Vagina (tissue), 2 donors: Measurements from ENCODE around the gene KIR3DL1. TPM values are rescaled to one million over a fixed set of nuclear protein-coding genes. Genes with fewer than 3 reads are reported as not detected.

Source experiments
- DNase-seq, 2 donors: peaks; one replicate each; pipeline ENCODE4 v3.0.0-alpha.2; 2017; ENCODE audit errors: extremely low spot score in 2 of 2
- H3K27ac ChIP-seq: fragments of 200-600 bp; sonication (generic); one replicate; pipeline ENCODE4 v1.5.1; 2019
- H3K27me3 ChIP-seq: fragments of 200-600 bp; sonication (generic); one replicate; pipeline ENCODE4 v1.5.1; 2019
- H3K36me3 ChIP-seq, 2 donors: fragments of 200-600 bp; sonication (generic); one replicate each; pipeline ENCODE4 v1.5.1; 2017 to 2019
- H3K4me1 ChIP-seq: fragments of 200-600 bp; sonication (generic); one replicate; pipeline ENCODE4 v1.5.1; 2019
- H3K4me3 ChIP-seq, 2 donors: fragments of 200-600 bp; sonication (generic); 1 replicate in 1 of 2; 2 replicates in 1 of 2; pipeline ENCODE4 v1.5.1; 2016 to 2019
- H3K9me3 ChIP-seq: fragments of 200-600 bp; sonication (generic); one replicate; pipeline ENCODE4 v1.5.1; 2019
- CTCF ChIP-seq, 3 experiments: fragments of 450-650 bp in 2 of 3; fragments of 200-600 bp in 1 of 3; sonication (generic) in 1 of 3; IDR thresholded peaks; one replicate each; pipeline ENCODE4 v1.5.1; 2017 to 2019; ENCODE audit warnings: antibody characterized with exemption in 3 of 3, mild to moderate bottlenecking in 2 of 3, moderate library complexity in 2 of 3
- POLR2A ChIP-seq, 2 donors: fragments of 450-650 bp; IDR thresholded peaks; one replicate each; pipeline ENCODE4 v1.6.1; 2017; ENCODE audit warnings: antibody characterized with exemption in 2 of 2, mild to moderate bottlenecking in 2 of 2, moderate library complexity in 2 of 2
- POLR2AphosphoS5 ChIP-seq, 2 donors: sonication (generic); formaldehyde crosslinking; IDR thresholded peaks; one replicate each; pipeline ENCODE4 v1.9.0; 2017; ENCODE audit warnings: antibody characterized with exemption in 2 of 2, mild to moderate bottlenecking in 2 of 2, low read depth in 1 of 2; ENCODE audit not compliant: insufficient read depth in 1 of 2
- intact Hi-C: fragments of 100-400 bp; cut with DNase I; formaldehyde crosslinking; loops from one replicate; pipeline ENCODE4 v1.15.1; 2023
- small RNA-seq: library from RNA; depleted of rRNA; stranded (forward); fragments of <200 nt; gene quantifications from one replicate; pipeline ENCODE3, GENCODE V24; 2016
- total RNA-seq: library from RNA; depleted of rRNA; stranded (reverse); fragments of >200 nt; gene quantifications from one replicate; pipeline ENCODE4 v1.2.3, GENCODE V29; 2016

The KIR3DL1 gene
- total RNA-seq, 1 donor from 2014 or later = not detected

DNA sequence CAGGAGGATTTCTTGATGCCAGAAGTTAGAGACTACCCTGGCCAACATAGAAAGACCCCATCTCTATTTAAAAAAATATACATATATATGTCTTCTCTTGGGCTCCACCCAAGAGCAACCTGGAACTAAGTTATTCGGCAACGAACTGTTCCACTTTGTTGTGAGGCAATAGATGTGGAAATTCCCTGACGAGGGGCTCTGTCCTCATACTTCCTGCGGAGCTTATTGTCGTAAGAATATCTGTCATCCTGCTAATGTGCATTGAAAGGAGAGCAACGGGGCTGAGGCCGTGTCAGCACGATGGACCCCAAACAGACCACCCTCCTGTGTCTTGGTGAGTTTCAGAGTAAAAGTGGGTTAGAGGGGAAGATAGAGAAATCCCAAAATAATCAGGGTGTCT, 57.7 kb downstream of the KIR3DL1 start, which contains the start of gene FCAR:
FCAR (plus strand) TSS at position 246 of the 400 bp plus-strand sequence; CDS start at position 301, 55 bp downstream.
- TF ChIP-seq CTCF (IDR thresholded peaks at IDR 0.05) (no peak), POLR2AphosphoS5 (IDR thresholded peaks at IDR 0.05; ENCODE audit: insufficient read depth in 1 of 2, low read depth in 1 of 2) (no peak), POLR2A (IDR thresholded peaks at IDR 0.05) (no peak)
- no peaks in the 10 kb centered on the region for H3K36me3 ChIP-seq
- no peak within 1 kb of the TSS for H3K27ac ChIP-seq
- H3K4me3 ChIP-seq = no peak within 1 kb of the TSS
- no peaks in the 10 kb centered on the region for H3K4me1 ChIP-seq
- H3K27me3 ChIP-seq = no peaks in the 10 kb centered on the region
- H3K9me3 ChIP-seq = no peaks in the 10 kb centered on the region
- intact Hi-C loops = no loop called here
- DNase-seq = no peak

DNA sequence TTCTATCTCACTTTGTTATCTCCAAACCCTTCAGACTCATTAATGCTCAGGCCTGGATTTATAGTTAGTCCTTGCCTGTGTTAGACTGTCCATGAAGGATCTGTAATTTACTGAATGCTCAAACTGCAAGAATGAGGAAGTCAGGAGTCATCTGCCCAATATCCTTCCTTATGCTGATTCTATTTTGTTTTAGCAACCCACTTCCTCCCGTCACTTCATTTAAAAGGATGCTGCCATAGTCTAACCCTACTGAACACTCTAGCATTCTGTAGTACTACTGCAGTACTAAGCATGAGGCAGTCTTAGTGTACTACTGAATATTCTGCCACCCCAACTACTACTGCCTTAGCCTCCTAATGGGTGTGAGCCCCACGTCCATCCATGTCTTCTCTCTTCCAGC, 59.2 kb downstream of the KIR3DL1 start:
- no peak overlapping the region for H3K27ac ChIP-seq
- intact Hi-C loops = no loop called here
- TF ChIP-seq POLR2AphosphoS5 (IDR thresholded peaks at IDR 0.05; ENCODE audit: insufficient read depth in 1 of 2, low read depth in 1 of 2) = no peak
- no peak for TF ChIP-seq CTCF (IDR thresholded peaks at IDR 0.05)
- TF ChIP-seq POLR2A (IDR thresholded peaks at IDR 0.05) = no peak

GRCh38 chr19:54877471-54877870, 61.2 kb downstream of the KIR3DL1 start:
- Histone ChIP-seq H3K36me3 (no peaks in the 10 kb centered on the region), H3K4me3 (no peak overlapping the region), H3K27ac (no peak overlapping the region), H3K9me3 (no peaks in the 10 kb centered on the region), H3K4me1 (no peaks in the 10 kb centered on the region), H3K27me3 (no peaks in the 10 kb centered on the region)
- TF ChIP-seq CTCF (IDR thresholded peaks at IDR 0.05) (no peak), POLR2A (IDR thresholded peaks at IDR 0.05) (no peak), POLR2AphosphoS5 (IDR thresholded peaks at IDR 0.05; ENCODE audit: insufficient read depth in 1 of 2, low read depth in 1 of 2) (no peak)
- intact Hi-C loops = no loop called here
- DNase-seq = no peak

More for the DNA sequence above, 59.2 kb downstream of the KIR3DL1 start:
- Histone ChIP-seq H3K9me3 (no peaks in the 10 kb centered on the region), H3K27me3 (no peaks in the 10 kb centered on the region), H3K4me1 (no peaks in the 10 kb centered on the region), H3K4me3 (no peak overlapping the region), H3K36me3 (no peaks in the 10 kb centered on the region)
- DNase-seq = no peak

Small RNA genes within 50 kb of the gene (small RNA-seq; reads per million reads assigned to genes)
- not detected for gene KIR3DP1
- gene RNU6-222P = not detected

Other genes starting within 250 kb of the KIR3DL1 start
- gene LILRA2, start 242.7 kb upstream of the KIR3DL1 start, total RNA-seq = not detected
- gene LILRA1, start 222.8 kb upstream of the KIR3DL1 start, total RNA-seq = 1.7 TPM
- gene LILRB1, start 186.0 kb upstream of the KIR3DL1 start, total RNA-seq = 2.2 TPM
- 2.9 TPM for gene LILRB4, start 153.5 kb upstream of the KIR3DL1 start, total RNA-seq
- not detected for gene KIR3DL3, start 92.0 kb upstream of the KIR3DL1 start, total RNA-seq
- not detected for gene KIR2DL3, start 78.0 kb upstream of the KIR3DL1 start, total RNA-seq
- gene KIR2DL1, start 46.7 kb upstream of the KIR3DL1 start, total RNA-seq = not detected
- not detected for gene KIR2DL4, start 12.9 kb upstream of the KIR3DL1 start, total RNA-seq
- not detected for gene KIR2DS4, start 16.2 kb downstream of the KIR3DL1 start, total RNA-seq
- gene KIR3DL2, start 34.0 kb downstream of the KIR3DL1 start, total RNA-seq = not detected
- gene FCAR, start 57.8 kb downstream of the KIR3DL1 start, total RNA-seq = 2.2 TPM
- 2.7 TPM for gene NCR1, start 89.7 kb downstream of the KIR3DL1 start, total RNA-seq
- gene NLRP7, start 131.1 kb downstream of the KIR3DL1 start, total RNA-seq = not detected
- gene NLRP2, start 149.9 kb downstream of the KIR3DL1 start, total RNA-seq = 2.7 TPM
- gene GP6, start 221.8 kb downstream of the KIR3DL1 start, total RNA-seq = 0.49 TPM
- gene RDH13, start 246.7 kb downstream of the KIR3DL1 start, total RNA-seq = 37.3 TPM